ENCODE data around the gene HEMGN.

HEMGN gene

DNA sequence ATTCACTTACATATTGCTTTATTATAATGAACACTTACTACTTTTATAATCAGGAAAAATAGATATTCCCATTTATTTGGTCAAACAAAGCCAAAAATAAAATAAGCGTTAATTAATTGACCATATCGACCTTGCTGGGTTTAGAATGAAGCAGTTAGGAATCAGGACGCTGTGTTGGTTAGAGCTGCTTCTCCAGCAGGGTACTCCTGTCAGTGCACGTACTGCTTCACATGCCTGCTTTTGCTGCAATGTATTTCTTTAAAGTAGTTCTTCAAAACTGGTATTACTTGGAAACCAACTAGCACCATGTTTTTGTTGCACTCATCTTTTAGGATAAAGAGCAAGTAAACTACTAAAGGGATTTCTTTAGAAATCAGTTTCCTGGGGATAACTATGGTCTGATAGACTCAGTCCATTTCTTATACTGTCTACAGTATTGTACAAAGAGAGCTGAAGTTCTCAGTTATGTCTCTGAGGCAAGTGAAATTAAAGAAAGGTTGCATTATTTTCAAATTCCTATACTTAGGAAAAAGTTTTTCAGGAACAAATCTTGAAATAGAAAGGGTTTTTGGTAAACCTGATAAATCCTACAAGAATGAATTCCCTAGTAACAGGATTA lies 8.9 kb downstream of the HEMGN start:
- no peaks in the 10 kb centered on the region for H3K9me3 ChIP-seq (ENCODE audit: severe bottlenecking)
- no peak overlapping the region for H3K4me3 ChIP-seq (ENCODE audit: low read depth, low read length)
- H3K27me3 ChIP-seq (ENCODE audit: insufficient read depth, low read depth, severe bottlenecking) = no peaks in the 10 kb centered on the region
- no peak for DNase-seq
- H3K36me3 ChIP-seq = no peaks in the 10 kb centered on the region
- TF ChIP-seq, protein P1, sequence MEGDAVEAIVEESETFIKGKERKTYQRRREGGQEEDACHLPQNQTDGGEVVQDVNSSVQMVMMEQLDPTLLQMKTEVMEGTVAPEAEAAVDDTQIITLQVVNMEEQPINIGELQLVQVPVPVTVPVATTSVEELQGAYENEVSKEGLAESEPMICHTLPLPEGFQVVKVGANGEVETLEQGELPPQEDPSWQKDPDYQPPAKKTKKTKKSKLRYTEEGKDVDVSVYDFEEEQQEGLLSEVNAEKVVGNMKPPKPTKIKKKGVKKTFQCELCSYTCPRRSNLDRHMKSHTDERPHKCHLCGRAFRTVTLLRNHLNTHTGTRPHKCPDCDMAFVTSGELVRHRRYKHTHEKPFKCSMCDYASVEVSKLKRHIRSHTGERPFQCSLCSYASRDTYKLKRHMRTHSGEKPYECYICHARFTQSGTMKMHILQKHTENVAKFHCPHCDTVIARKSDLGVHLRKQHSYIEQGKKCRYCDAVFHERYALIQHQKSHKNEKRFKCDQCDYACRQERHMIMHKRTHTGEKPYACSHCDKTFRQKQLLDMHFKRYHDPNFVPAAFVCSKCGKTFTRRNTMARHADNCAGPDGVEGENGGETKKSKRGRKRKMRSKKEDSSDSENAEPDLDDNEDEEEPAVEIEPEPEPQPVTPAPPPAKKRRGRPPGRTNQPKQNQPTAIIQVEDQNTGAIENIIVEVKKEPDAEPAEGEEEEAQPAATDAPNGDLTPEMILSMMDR (IDR thresholded peaks at IDR 0.05; ENCODE audit: low read depth, low read length) = no peak
- no peak overlapping the region for H3K27ac ChIP-seq

DNA sequence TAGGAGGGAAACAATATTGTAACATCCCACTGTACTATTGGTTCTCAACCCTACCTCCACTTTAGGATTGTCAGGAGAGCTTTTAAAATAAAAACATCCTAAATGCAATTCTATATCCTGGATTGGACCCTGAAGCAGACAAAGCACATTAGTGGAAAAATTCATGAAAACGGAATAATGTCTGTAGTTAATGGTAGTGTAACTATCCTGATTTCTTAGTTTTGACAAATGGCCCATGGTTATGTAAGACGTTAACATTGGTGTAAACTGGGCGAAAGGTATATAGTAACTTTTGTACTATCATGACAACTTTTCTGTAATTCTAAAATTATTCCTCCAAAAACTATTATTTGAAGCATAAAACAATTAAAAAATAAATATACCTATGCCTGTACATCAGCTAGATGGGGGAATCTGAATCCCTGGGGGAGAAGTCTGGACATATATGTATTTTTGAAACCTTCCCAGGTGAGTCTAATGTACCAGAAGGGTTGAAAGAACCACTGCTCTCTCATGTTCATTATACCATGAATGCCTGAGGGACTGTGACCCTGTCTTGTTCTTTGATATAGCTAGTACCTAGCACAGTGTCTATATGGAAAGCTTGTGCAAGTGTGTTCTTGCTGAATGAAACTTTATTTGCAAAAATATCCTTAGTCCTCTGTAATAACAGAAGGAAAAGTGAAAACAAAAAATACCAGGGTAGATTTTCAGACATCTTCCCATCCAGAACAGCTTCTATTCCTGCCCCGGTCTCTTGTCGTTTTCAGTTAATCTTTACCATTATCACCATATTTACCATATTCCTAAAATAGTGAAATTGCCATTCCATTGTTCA lies 12.3 kb downstream of the HEMGN start:
- no peaks in the 10 kb centered on the region for H3K9me3 ChIP-seq (ENCODE audit: severe bottlenecking)
- H3K27me3 ChIP-seq (ENCODE audit: insufficient read depth, low read depth, severe bottlenecking) = no peaks in the 10 kb centered on the region
- no peak overlapping the region for H3K27ac ChIP-seq

DNA sequence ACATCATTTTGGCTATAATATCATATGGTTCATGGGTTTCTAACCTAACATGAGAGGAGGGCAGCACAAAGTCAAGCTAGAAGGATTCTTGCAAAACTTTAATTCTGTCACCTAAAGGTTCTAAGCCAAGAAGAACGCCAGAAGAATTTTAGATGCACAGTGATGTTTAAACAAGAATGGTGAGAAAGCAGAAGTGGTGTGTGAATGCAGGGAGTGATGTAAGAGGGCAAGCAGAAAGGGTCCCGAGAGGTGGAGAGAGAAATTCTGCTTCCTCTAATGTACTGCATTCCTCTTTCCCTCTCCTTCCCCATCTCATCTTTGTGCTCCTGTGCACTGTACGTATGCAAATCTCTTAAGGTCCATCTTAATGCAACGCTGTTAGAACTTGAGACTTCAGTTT lies 13.6 kb downstream of the HEMGN start:
- no peaks in the 10 kb centered on the region for H3K27me3 ChIP-seq (ENCODE audit: insufficient read depth, low read depth, severe bottlenecking)
- H3K36me3 ChIP-seq = no peaks in the 10 kb centered on the region; the same call in 1 of the 2 replicates
- no peak overlapping the region for H3K4me3 ChIP-seq (ENCODE audit: low read depth, low read length)
- TF ChIP-seq, protein P1 (IDR thresholded peaks at IDR 0.05; ENCODE audit: low read depth, low read length) = no peak
- H3K27ac ChIP-seq = no peak overlapping the region
- DNase-seq = no peak
- no peaks in the 10 kb centered on the region for H3K9me3 ChIP-seq (ENCODE audit: severe bottlenecking)

More for the DNA sequence above, 12.3 kb downstream of the HEMGN start:
- Histone ChIP-seq H3K36me3 (no peaks in the 10 kb centered on the region), H3K4me3 (ENCODE audit: low read depth, low read length) (no peak overlapping the region)
- no peak for DNase-seq
- TF ChIP-seq, protein P1 (IDR thresholded peaks at IDR 0.05; ENCODE audit: low read depth, low read length) = no peak

DNA sequence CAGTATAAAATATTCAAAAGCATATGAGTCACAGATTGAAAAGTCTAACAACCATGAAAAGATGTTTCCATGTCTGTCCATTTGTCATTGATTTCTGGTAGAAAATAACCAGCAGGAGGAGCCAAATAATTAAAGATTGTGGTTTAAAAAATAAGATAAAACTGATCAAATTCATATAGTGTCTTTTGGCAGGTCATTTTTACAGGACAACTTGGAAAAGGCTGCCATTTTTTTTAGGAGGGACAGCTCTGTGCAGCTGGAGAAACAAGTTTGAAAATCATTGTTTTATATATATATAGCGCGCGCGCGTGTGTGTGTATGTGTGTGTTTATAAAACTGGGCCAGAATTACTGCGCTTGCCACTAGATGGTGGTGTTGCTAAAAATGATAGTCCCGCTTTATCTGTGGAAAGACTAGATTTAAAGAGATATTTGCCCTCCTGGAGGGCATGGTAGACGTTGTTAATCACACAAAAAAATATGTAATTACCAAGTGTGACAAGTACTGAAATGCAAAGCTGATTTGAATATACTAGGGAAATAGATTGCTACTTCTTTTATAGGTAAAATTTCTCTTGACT lies 14.4 kb downstream of the HEMGN start:
- peak overlapping the region; percentile 86 for H3K4me3 ChIP-seq (ENCODE audit: low read depth, low read length)
- H3K36me3 ChIP-seq = no peaks in the 10 kb centered on the region; the same call in 1 of the 2 replicates
- H3K27ac ChIP-seq = peak overlapping the region; percentile 93
- peak; percentile 82 for DNase-seq
- H3K9me3 ChIP-seq (ENCODE audit: severe bottlenecking) = no peaks in the 10 kb centered on the region
- TF ChIP-seq, protein P1 (IDR thresholded peaks at IDR 0.05; ENCODE audit: low read depth, low read length) = peak; percentile 57
- H3K27me3 ChIP-seq (ENCODE audit: insufficient read depth, low read depth, severe bottlenecking) = no peaks in the 10 kb centered on the region

DNA sequence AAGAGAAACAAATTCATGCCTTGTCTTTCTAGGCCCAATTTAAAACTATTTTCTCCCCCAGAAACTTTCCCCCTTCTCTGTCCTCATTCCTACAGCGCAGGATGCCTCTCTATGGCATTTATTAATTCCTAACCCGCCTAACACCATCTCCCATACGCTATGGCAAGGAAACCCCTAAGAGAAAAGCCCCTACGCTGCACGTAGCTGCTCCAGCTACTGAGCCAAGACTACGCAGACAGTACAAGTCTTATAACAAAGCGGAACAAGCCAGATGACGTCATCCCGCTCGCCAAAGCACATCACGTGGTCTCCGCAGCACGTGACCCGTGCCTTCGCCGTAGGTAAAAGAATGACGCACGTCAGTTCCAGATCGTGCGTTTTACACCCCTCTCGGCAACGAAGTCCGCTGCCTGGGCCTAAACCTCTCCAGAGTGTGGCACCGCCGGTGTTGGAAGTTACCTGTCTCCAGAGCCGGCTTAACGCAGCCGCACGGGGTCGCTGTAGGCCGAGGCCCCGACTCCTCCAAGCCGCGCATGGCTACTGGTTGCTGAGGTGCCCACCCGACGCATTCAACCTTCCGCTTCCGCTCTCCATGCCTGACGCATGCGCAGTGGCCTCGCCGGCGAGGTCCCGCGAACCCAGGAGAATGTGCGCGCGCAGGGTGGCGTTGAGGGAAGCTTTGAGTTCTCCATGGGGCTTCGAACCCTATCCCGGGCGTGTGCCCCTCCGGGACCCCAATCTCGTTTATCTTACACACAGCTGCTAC lies 15.8 kb downstream of the HEMGN start, which contains the start of gene TRMO:
Gene TRMO, minus strand, starts transcription at position 542 of the 766 bp plus-strand sequence. Its CDS starts 7 bp downstream, at position 535.
- peak; percentile 99 for DNase-seq
- TF ChIP-seq, protein P1 (IDR thresholded peaks at IDR 0.05; ENCODE audit: low read depth, low read length) = peak; percentile 93
- peak within 1 kb of the TSS; percentile 93 for H3K27ac ChIP-seq
- no peaks in the 10 kb centered on the region for H3K27me3 ChIP-seq (ENCODE audit: insufficient read depth, low read depth, severe bottlenecking)
- no peaks in the 10 kb centered on the region for H3K9me3 ChIP-seq (ENCODE audit: severe bottlenecking)
- peak within 1 kb of the TSS; percentile 86 for H3K4me3 ChIP-seq (ENCODE audit: low read depth, low read length)
- no peaks in the 10 kb centered on the region; the same call in 1 of the 2 replicates for H3K36me3 ChIP-seq

Measured in WERI-Rb-1 (cell line).